HepG2 (cell line): ENCODE results near the gene NEMF. TPM values are rescaled to one million over a fixed set of nuclear protein-coding genes. Genes with fewer than 3 reads are reported as not detected.

Source experiments
- ARNTL ChIP-seq: sonication (generic); formaldehyde crosslinking; IDR thresholded peaks from 2 replicates; pipeline ENCODE4 v1.4.0; 2020; ENCODE audit warnings: mild to moderate bottlenecking, missing genetic modification reagents
- CEBPG ChIP-seq: IDR thresholded peaks from 2 replicates; pipeline ENCODE4 v1.6.1; 2016
- ETV6 ChIP-seq: sonication (generic); formaldehyde crosslinking; conservative IDR thresholded peaks from 2 replicates; pipeline ENCODE4 v1.4.0; 2020; ENCODE audit warnings: missing genetic modification reagents
- FOSL2 ChIP-seq: sonication (generic); formaldehyde crosslinking; IDR thresholded peaks from 2 replicates; pipeline ENCODE4 v1.4.0; 2020; ENCODE audit warnings: missing genetic modification reagents
- FOXJ3 ChIP-seq: sonication (generic); formaldehyde crosslinking; IDR thresholded peaks from 2 replicates; pipeline ENCODE4 v1.4.0; 2020; ENCODE audit warnings: missing genetic modification reagents, mild to moderate bottlenecking, borderline replicate concordance
- FOXO1 ChIP-seq: sonication (generic); formaldehyde crosslinking; IDR thresholded peaks from 2 replicates; pipeline ENCODE4 v1.4.0; 2020; ENCODE audit warnings: missing genetic modification reagents
- GTF3A ChIP-seq: sonication (generic); formaldehyde crosslinking; conservative IDR thresholded peaks from 2 replicates; pipeline ENCODE4 v1.4.0; 2020; ENCODE audit warnings: mild to moderate bottlenecking, missing genetic modification reagents
- HOXA5 ChIP-seq: sonication (generic); formaldehyde crosslinking; IDR thresholded peaks from 2 replicates; pipeline ENCODE4 v1.4.0; 2020; ENCODE audit warnings: missing genetic modification reagents
- IKZF1 ChIP-seq: fragments of 450-650 bp; IDR thresholded peaks from 2 replicates; pipeline ENCODE4 v1.7.1; 2016
- KDM2A ChIP-seq: sonication (generic); formaldehyde crosslinking; IDR thresholded peaks from 2 replicates; pipeline ENCODE4 v1.4.0; 2020; ENCODE audit warnings: low read depth, missing genetic modification reagents, borderline replicate concordance
- KDM3A ChIP-seq: IDR thresholded peaks from 2 replicates; pipeline ENCODE4 v1.6.1; 2018; ENCODE audit warnings: low read depth, missing compliant biosample characterization
- MED1 ChIP-seq: sonication (generic); formaldehyde crosslinking; IDR thresholded peaks from 2 replicates; pipeline ENCODE4 v1.4.0; 2020; ENCODE audit warnings: missing genetic modification reagents
- NCOR1 ChIP-seq: fragments of 200-600 bp; sonication (generic); IDR thresholded peaks from 2 replicates; pipeline ENCODE4 v1.7.0; 2017; ENCODE audit warnings: antibody characterized with exemption, low read length, borderline replicate concordance
- NFE2L1 ChIP-seq: sonication (generic); formaldehyde crosslinking; IDR thresholded peaks from 2 replicates; pipeline ENCODE4 v1.4.0; 2020; ENCODE audit warnings: missing genetic modification reagents, mild to moderate bottlenecking, borderline replicate concordance
- NR2F2 ChIP-seq: IDR thresholded peaks from 2 replicates; pipeline ENCODE4 v1.6.1; 2012; ENCODE audit warnings: low read depth, inconsistent platforms, borderline replicate concordance
- TBP ChIP-seq: sonication (generic); formaldehyde crosslinking; IDR thresholded peaks from 2 replicates; pipeline ENCODE4 v1.5.0; 2020; ENCODE audit warnings: missing genetic modification reagents
- TEAD3 ChIP-seq: optimal IDR thresholded peaks from 2 replicates; pipeline ENCODE3; 2016; ENCODE audit warnings: borderline replicate concordance
- ZFP36 ChIP-seq: fragments of 150-350 bp; IDR thresholded peaks from 2 replicates; pipeline ENCODE4 v1.6.1; 2018; ENCODE audit warnings: borderline replicate concordance, low read length, low read depth; ENCODE audit not compliant: partially characterized antibody
- ZNF205 ChIP-seq: IDR thresholded peaks from 2 replicates; pipeline ENCODE4 v1.6.1; 2018; ENCODE audit warnings: missing biosample characterization, missing genetic modification reagents
- ZNF501 ChIP-seq: sonication (generic); formaldehyde crosslinking; IDR thresholded peaks from 2 replicates; pipeline ENCODE4 v1.5.1; 2020; ENCODE audit warnings: mild to moderate bottlenecking, moderate library complexity, missing genetic modification reagents
- ZNF614 ChIP-seq: IDR thresholded peaks from 2 replicates; pipeline ENCODE4 v1.6.1; 2018; ENCODE audit warnings: missing biosample characterization, missing genetic modification reagents, inconsistent platforms, borderline replicate concordance
- polyA plus RNA-seq, 8 experiments: library from polyadenylated mRNA; depleted of rRNA in 3 of 8; stranded (reverse) in 7 of 8; unstranded in 1 of 8; fragments of >200 nt; fragmentation: Illumina TruSeq in 4 of 8; extraction: Trizol in 4 of 8; gene quantifications; 2 replicates each; pipeline versions ENCODE4 v1.2.1 to v1.2.3, GENCODE V29; 2011 to 2016; ENCODE audit warnings: low read depth in 4 of 8, missing spikeins in 1 of 8, mixed read lengths in 1 of 8; ENCODE audit not compliant: insufficient read depth in 1 of 8
- total RNA-seq, 5 experiments: library from RNA; depleted of rRNA; stranded (reverse); fragments of >200 nt; fragmentation: Illumina TruSeq; extraction: Trizol; gene quantifications; 2 replicates each; pipeline ENCODE4 v1.2.3, GENCODE V29; 2016; ENCODE audit warnings: low read depth in 1 of 5
- TF ChIP-seq, protein P1 (sequence below): sonication (generic); formaldehyde crosslinking; IDR thresholded peaks from 2 replicates; pipeline ENCODE4 v1.5.0; 2020; ENCODE audit warnings: mild to moderate bottlenecking, missing genetic modification reagents
- TF ChIP-seq, protein P2 (sequence below): sonication (generic); formaldehyde crosslinking; IDR thresholded peaks from 2 replicates; pipeline ENCODE4 v1.5.0; 2020; ENCODE audit warnings: missing genetic modification reagents
- TF ChIP-seq, protein P3 (sequence below): IDR thresholded peaks from 2 replicates; pipeline ENCODE4 v1.6.1; 2012; ENCODE audit warnings: inconsistent platforms
- TF ChIP-seq, protein P4 (sequence below), 2 experiments: IDR thresholded peaks; 2 replicates each; pipeline ENCODE4 v1.6.1; 2011 to 2012; ENCODE audit warnings: low read length in 2 of 2, borderline replicate concordance in 1 of 2, low read depth in 1 of 2, mild to moderate bottlenecking in 1 of 2, moderate library complexity in 1 of 2

NEMF gene
- total and polyA plus RNA-seq, 2 of the 13 experiments (the other 11 are each of a cell fraction or from before 2014, with no cell fraction given), result 21.3 to 57.9 TPM

DNA sequence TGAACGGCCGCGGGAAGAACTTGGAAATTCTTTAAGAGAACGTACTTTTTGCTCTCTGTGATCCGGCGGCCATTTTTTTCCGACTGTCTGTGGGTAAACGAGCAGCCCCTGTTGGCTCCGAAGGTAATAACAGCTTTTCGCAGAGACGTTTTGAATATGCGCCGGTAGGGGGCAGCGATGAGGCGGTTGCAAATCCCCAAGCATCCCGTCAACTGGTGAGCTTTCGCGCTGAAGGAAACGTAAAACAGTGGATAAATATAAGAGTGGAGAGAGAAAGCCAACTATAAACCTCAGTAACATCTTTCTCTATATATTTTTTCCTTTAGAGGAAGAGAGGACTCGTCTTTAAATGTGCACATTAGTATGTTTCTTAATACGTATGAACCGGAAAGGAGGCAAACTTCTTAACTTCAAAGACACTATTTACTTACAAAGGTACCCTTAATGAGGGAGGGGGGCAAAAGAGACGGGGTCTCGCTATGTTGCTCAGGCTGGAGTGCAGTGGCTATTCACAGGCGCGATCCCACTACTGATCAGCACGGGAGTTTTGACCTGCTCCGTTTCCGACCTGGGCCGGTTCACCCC, 9.6 kb upstream of the NEMF start (continued):
- TF ChIP-seq, protein P1, sequence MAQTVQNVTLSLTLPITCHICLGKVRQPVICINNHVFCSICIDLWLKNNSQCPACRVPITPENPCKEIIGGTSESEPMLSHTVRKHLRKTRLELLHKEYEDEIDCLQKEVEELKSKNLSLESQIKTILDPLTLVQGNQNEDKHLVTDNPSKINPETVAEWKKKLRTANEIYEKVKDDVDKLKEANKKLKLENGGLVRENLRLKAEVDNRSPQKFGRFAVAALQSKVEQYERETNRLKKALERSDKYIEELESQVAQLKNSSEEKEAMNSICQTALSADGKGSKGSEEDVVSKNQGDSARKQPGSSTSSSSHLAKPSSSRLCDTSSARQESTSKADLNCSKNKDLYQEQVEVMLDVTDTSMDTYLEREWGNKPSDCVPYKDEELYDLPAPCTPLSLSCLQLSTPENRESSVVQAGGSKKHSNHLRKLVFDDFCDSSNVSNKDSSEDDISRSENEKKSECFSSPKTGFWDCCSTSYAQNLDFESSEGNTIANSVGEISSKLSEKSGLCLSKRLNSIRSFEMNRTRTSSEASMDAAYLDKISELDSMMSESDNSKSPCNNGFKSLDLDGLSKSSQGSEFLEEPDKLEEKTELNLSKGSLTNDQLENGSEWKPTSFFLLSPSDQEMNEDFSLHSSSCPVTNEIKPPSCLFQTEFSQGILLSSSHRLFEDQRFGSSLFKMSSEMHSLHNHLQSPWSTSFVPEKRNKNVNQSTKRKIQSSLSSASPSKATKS (CRISPR knock-in tag), result 0 out of 2 replicates have a peak, but pooled peaks have one; percentile 57
- TF ChIP-seq, protein P2, sequence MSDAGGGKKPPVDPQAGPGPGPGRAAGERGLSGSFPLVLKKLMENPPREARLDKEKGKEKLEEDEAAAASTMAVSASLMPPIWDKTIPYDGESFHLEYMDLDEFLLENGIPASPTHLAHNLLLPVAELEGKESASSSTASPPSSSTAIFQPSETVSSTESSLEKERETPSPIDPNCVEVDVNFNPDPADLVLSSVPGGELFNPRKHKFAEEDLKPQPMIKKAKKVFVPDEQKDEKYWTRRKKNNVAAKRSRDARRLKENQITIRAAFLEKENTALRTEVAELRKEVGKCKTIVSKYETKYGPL (CRISPR knock-in tag), result no peak
- TF ChIP-seq FOSL2 (CRISPR knock-in tag), result 0 out of 2 replicates have a peak, but pooled peaks have one; percentile 11
- 0 out of 2 replicates have a peak, but pooled peaks have one; percentile 8 for TF ChIP-seq ZNF205 (CRISPR knock-in tag)
- peak; percentile 31; the same call in 1 of the 2 replicates for TF ChIP-seq CEBPG (CRISPR knock-in tag)
- TF ChIP-seq MED1 (CRISPR knock-in tag), result 0 out of 2 replicates have a peak, but pooled peaks have one; percentile 1
- TF ChIP-seq TBP (CRISPR knock-in tag), result no peak
- TF ChIP-seq FOXO1, result peak; percentile 11; the same call in 1 of the 2 replicates
- no peak for TF ChIP-seq ZFP36
- TF ChIP-seq, protein P3, sequence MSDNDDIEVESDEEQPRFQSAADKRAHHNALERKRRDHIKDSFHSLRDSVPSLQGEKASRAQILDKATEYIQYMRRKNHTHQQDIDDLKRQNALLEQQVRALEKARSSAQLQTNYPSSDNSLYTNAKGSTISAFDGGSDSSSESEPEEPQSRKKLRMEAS, result no peak
- TF ChIP-seq TEAD3 (CRISPR knock-in tag), result peak; percentile 60
- TF ChIP-seq NR2F2, result peak; percentile 23; the same call in 1 of the 2 replicates
- TF ChIP-seq KDM3A (CRISPR knock-in tag), result peak; percentile 22
- peak; percentile 27; the same call in 1 of the 2 replicates for TF ChIP-seq ZNF501 (CRISPR knock-in tag)
- TF ChIP-seq ETV6 (CRISPR knock-in tag), result no peak
- peak; percentile 19; the same call in 1 of the 2 replicates for TF ChIP-seq ZNF614 (CRISPR knock-in tag)
- TF ChIP-seq, protein P4, sequence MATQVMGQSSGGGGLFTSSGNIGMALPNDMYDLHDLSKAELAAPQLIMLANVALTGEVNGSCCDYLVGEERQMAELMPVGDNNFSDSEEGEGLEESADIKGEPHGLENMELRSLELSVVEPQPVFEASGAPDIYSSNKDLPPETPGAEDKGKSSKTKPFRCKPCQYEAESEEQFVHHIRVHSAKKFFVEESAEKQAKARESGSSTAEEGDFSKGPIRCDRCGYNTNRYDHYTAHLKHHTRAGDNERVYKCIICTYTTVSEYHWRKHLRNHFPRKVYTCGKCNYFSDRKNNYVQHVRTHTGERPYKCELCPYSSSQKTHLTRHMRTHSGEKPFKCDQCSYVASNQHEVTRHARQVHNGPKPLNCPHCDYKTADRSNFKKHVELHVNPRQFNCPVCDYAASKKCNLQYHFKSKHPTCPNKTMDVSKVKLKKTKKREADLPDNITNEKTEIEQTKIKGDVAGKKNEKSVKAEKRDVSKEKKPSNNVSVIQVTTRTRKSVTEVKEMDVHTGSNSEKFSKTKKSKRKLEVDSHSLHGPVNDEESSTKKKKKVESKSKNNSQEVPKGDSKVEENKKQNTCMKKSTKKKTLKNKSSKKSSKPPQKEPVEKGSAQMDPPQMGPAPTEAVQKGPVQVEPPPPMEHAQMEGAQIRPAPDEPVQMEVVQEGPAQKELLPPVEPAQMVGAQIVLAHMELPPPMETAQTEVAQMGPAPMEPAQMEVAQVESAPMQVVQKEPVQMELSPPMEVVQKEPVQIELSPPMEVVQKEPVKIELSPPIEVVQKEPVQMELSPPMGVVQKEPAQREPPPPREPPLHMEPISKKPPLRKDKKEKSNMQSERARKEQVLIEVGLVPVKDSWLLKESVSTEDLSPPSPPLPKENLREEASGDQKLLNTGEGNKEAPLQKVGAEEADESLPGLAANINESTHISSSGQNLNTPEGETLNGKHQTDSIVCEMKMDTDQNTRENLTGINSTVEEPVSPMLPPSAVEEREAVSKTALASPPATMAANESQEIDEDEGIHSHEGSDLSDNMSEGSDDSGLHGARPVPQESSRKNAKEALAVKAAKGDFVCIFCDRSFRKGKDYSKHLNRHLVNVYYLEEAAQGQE (IDR thresholded peaks at IDR 0.05; ENCODE audit: borderline replicate concordance in 1 of 2, low read depth in 1 of 2, low read length in 2 of 2), result peak in 1 of 2 experiments; percentile 29; a peak in 1 of 4 replicates
- 0 out of 2 replicates have a peak, but pooled peaks have one; percentile 32 for TF ChIP-seq HOXA5 (CRISPR knock-in tag)
- TF ChIP-seq GTF3A (CRISPR knock-in tag), result no peak
- no peak for TF ChIP-seq IKZF1
- TF ChIP-seq FOXJ3 (CRISPR knock-in tag), result 0 out of 2 replicates have a peak, but pooled peaks have one; percentile 19
- TF ChIP-seq KDM2A (CRISPR knock-in tag), result peak; percentile 55; the same call in 1 of the 2 replicates
- TF ChIP-seq NCOR1, result peak; percentile 90; the same call in 1 of the 2 replicates
- TF ChIP-seq ARNTL (CRISPR knock-in tag), result no peak
- no peak for TF ChIP-seq NFE2L1 (CRISPR knock-in tag)
